Gastrocnemius medialis (tissue), 4 donors: Measurements from ENCODE around the gene CES4A.
A peak's percentile ranks its signal among the peaks of the same experiment; 100 is the strongest.

Experiments used
- POLR2A ChIP-seq, 2 donors: fragments of 450-650 bp; IDR thresholded peaks; one replicate each; pipeline ENCODE4 v1.6.1; 2017; ENCODE audit warnings: antibody characterized with exemption in 2 of 2, mild to moderate bottlenecking in 2 of 2, moderate library complexity in 2 of 2
- TF ChIP-seq, protein P1 (sequence below), 5 experiments: fragments of 450-650 bp in 3 of 5; fragments of 200-600 bp in 2 of 5; sonication (generic) in 2 of 5; IDR thresholded peaks in 4 of 5; conservative IDR thresholded peaks in 1 of 5; 1 replicate in 4 of 5; 2 replicates in 1 of 5; pipeline ENCODE4 v1.5.1; 2016 to 2019; ENCODE audit warnings: antibody characterized with exemption in 5 of 5, mild to moderate bottlenecking in 3 of 5, moderate library complexity in 3 of 5

DNA sequence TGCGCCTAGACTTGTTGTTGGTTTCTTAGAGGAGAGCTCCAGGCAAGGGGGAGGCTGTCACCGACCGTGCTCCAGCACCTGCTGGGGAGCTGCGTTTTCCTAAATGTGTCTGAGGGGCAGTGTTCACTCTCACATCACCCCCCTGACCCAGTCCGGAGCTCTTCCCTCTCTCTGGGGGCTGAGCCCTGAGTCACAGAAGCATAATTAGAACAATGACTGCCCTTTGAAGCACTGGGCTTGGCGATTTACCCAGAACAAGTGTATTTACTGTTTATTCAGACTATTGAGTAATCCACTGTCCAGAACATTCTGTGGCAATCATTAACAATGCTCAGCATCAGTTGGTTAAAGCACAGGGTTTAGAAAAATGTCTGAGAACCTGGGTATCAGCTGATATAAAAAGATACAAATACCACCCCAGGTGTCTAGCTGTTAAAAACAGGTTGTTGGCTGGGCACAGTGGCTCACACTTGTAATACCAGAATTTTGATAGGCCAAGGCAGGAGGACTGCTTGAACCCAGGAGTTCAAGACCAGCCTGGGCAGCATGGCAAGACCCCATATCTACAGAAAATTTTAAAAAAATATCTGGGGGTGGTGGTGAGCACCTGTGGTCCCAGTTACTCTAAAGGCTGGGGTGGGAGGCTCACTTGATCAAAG lies 8.1 kb downstream of the CES4A start:
- peak in 1 of 2 donors; percentile 53 for TF ChIP-seq POLR2A (IDR thresholded peaks at IDR 0.05)
- TF ChIP-seq, protein P1, sequence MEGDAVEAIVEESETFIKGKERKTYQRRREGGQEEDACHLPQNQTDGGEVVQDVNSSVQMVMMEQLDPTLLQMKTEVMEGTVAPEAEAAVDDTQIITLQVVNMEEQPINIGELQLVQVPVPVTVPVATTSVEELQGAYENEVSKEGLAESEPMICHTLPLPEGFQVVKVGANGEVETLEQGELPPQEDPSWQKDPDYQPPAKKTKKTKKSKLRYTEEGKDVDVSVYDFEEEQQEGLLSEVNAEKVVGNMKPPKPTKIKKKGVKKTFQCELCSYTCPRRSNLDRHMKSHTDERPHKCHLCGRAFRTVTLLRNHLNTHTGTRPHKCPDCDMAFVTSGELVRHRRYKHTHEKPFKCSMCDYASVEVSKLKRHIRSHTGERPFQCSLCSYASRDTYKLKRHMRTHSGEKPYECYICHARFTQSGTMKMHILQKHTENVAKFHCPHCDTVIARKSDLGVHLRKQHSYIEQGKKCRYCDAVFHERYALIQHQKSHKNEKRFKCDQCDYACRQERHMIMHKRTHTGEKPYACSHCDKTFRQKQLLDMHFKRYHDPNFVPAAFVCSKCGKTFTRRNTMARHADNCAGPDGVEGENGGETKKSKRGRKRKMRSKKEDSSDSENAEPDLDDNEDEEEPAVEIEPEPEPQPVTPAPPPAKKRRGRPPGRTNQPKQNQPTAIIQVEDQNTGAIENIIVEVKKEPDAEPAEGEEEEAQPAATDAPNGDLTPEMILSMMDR (IDR thresholded peaks at IDR 0.05 in 4 of 5, conservative IDR thresholded peaks at IDR 0.05 in 1 of 5), result no peak
